Suprapubic skin (tissue), 4 donors: ENCODE results near the gene CHST10.

Experiments
- CTCF ChIP-seq, 2 donors: fragments of 200-600 bp in 1 of 2; fragments of 450-650 bp in 1 of 2; sonication (generic) in 1 of 2; IDR thresholded peaks; one replicate each; pipeline ENCODE4 v1.5.1; 2016 to 2019; ENCODE audit warnings: antibody characterized with exemption in 2 of 2, mild to moderate bottlenecking in 1 of 2, moderate library complexity in 1 of 2
- EP300 ChIP-seq: sonication (generic); formaldehyde crosslinking; IDR thresholded peaks from one replicate; pipeline ENCODE4 v1.6.1; 2017; ENCODE audit warnings: antibody characterized with exemption
- POLR2A ChIP-seq, 2 donors: fragments of 450-650 bp; IDR thresholded peaks; one replicate each; pipeline ENCODE4 v1.6.1; 2017; ENCODE audit warnings: antibody characterized with exemption in 2 of 2, mild to moderate bottlenecking in 2 of 2, moderate library complexity in 2 of 2
- POLR2AphosphoS5 ChIP-seq, 3 donors: sonication (generic); formaldehyde crosslinking; IDR thresholded peaks; one replicate each; pipeline ENCODE4 v1.6.1; 2017; ENCODE audit warnings: antibody characterized with exemption in 3 of 3

GRCh38 chr2:100383954-100384353 is 33.5 kb downstream of the CHST10 start:
- no peak for TF ChIP-seq POLR2A (IDR thresholded peaks at IDR 0.05)
- TF ChIP-seq CTCF (IDR thresholded peaks at IDR 0.05): no peak
- no peak for TF ChIP-seq EP300
- no peak for TF ChIP-seq POLR2AphosphoS5 (IDR thresholded peaks at IDR 0.05)
